WTC11 (cell line): ENCODE measurements around the gene NEK7.

Experiments
- CREB1 ChIP-seq: sonication (generic); formaldehyde crosslinking; IDR thresholded peaks from 2 replicates; pipeline ENCODE4 v1.8.0; 2023; ENCODE audit warnings: mild to moderate bottlenecking, missing genetic modification reagents
- CTCF ChIP-seq: fragments of 200-600 bp; IDR thresholded peaks from 2 replicates; pipeline ENCODE4 v1.8.0; 2022; ENCODE audit warnings: antibody characterized with exemption
- E2F5 ChIP-seq: sonication (generic); formaldehyde crosslinking; IDR thresholded peaks from 2 replicates; pipeline ENCODE4 v1.8.1; 2022; ENCODE audit warnings: mild to moderate bottlenecking, moderate library complexity, missing genetic modification reagents
- FOXJ3 ChIP-seq: sonication (generic); formaldehyde crosslinking; IDR thresholded peaks from 2 replicates; pipeline ENCODE4 v1.9.0; 2021; ENCODE audit warnings: missing genetic modification reagents, mild to moderate bottlenecking, borderline replicate concordance
- SP1 ChIP-seq: sonication (generic); formaldehyde crosslinking; conservative IDR thresholded peaks from 2 replicates; pipeline ENCODE4 v1.8.1; 2022; ENCODE audit warnings: missing genetic modification reagents

- TF ChIP-seq CTCF (no peak), SP1 (CRISPR knock-in tag) (no peak), FOXJ3 (CRISPR knock-in tag) (no peak), CREB1 (no peak), E2F5 (CRISPR knock-in tag) (no peak)
Measured at GRCh38 chr1:198328458-198329032, 171.7 kb downstream of the NEK7 start.
